Measurements from ENCODE around the gene MKNK2. TPM values are rescaled to one million over a fixed set of nuclear protein-coding genes. Genes with fewer than 3 reads are reported as not detected.
"Not testable (repeated sequence)": the region's sequence is repeated elsewhere in the genome, so short reads cannot be mapped to it uniquely, and the experiment has no call there.

The MKNK2 gene
- 100 to 1,000 TPM; 127 to 174 TPM for total RNA-seq
- long read RNA-seq, partial matches to known transcripts: 8 of 30 reads
- long read RNA-seq, other reads (novel, unspliced or antisense): 21 of 30 reads

DNA sequence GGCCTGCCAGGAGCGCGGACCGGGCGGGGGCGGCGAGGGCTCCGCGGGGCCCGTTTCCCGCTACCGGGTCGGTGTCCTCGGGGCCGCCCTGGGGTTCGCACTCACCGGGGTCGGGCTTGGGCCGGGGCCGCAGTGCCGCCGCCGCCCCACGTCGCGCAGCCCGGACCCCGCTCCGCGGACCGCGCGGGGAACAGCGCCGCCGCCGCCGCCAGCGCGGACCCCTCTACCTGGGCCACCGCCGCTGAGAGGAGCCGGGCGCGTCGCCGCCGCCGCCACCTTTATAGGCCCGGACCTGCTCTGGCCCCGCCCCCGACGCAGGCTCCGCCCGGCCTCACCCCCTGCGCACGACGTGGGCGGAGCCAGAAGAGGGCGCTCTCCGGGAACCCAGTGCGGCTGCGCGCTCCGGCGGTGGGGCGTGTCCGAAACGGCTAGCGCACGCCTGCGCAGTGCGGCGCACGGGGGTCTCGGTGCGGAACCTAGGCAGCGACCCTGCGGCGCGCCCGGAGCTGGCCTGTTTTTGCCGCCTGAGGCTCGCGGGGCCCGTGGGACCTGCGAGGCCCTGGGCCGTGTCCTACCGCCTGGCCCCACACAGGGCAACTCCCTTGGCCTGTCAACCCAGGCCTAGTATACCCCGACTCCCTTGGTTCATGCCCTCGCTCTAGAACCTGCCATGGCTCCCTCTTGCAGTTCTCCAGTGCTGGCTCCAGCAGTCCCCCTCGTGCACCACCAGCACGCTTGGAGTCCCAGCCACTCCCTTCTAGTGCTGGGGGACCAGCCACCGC lies at the start of gene MKNK2:
TSS of gene MKNK2 (minus strand) at position 254 of the 782 bp plus-strand sequence. CDS start 393 bp downstream, outside the sequence.
- intact Hi-C loops (cut with DNase I): no loop called here
- ATAC-seq (peak; percentile 75 to 85), DNase-seq (peak; percentile 95)

DNA sequence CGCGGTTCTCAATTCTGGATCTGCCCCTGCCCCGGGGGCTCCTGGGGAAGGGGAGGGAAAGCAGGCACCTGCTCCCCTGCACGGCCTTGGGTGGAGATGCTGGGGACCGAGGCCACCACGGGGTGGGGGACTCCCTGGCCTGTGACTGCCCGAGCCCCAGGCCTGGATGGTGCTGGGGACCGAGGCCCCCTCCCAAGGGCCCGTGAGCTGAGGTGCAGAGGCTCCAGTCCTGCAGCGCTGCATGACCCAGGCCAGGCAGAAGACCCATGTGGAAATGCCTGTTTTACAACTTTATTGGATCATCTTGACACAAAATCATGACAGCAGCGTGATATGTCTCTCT lies 49.6 kb upstream of the MKNK2 start:
- no peak for ATAC-seq
- intact Hi-C loops (cut with DNase I): no loop called here
- DNase-seq: no peak

DNA sequence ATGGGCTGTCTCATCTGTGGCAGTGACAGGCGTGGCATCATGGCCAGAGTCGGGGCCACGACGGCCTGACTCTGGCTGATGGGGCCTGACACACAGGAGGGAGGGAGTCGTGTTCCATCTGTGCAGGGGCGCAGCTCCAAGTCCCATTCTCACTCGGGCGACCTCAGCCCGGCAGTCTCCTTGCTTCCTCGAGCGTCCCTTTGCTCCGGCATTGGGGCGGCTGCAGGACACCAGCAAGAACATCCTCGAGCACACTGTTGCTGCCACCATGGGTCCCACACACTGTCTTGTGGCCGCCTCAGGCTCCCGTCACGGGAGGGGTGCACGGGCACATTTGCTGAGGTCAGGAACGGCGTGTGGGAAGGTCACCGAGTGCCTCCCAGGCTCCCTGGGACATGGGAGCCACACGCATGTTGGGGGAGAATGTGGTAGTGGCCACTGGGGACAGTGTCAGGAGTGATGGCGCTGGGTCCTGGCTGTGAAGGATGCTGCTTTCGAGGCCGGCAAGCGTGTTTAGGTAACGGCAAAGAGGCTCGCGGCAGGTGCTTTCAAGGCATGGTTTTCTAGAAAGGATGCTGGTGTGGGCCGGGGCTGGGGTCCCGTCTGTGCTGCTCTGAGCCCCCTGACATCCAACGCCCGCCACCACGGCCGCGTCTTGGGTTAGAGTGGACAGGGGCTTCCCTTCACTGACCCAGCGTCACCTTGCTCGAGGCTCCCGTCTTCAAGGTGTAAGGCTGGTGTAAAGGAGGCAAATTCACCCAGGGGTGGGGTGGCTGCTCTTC lies 49.1 kb upstream of the MKNK2 start:
- intact Hi-C loops (cut with DNase I): no loop called here
- DNase-seq: no peak
- no peak for ATAC-seq

DNA sequence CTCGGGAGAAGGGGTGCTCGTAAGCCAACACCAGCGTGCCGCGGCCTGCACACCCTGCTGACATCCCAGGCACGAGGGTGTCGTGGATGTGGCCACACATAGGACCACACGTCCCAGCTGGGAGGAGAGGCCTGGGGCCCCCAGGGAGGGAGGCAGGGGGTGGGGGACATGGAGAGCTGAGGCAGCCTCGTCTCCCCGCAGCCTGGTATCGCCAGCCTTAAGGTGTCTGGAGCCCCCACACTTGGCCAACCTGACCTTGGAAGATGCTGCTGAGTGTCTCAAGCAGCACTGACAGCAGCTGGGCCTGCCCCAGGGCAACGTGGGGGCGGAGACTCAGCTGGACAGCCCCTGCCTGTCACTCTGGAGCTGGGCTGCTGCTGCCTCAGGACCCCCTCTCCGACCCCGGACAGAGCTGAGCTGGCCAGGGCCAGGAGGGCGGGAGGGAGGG lies 48.0 kb upstream of the MKNK2 start:
- intact Hi-C loops (cut with DNase I): no loop called here
- ATAC-seq (no peak), DNase-seq (no peak)

DNA sequence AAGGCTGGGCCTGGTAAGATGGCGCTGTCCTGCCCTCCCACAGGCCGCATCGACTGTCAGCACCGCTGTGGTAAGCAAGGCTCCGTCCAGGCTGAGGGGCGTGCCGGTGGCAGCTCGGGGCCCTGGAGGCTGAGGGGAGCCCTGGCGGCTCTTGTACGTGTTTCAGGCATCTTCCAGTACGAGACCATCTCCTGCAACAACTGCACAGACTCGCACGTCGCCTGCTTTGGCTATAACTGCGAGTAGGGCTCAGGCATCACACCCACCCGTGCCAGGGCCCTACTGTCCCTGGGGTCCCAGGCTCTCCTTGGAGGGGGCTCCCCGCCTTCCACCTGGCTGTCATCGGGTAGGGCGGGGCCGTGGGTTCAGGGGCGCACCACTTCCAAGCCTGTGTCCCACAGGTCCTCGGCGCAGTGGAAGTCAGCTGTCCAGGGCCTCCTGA lies 46.9 kb upstream of the MKNK2 start:
- intact Hi-C loops (cut with DNase I): no loop called here
- DNase-seq (no peak), ATAC-seq (no peak)

DNA sequence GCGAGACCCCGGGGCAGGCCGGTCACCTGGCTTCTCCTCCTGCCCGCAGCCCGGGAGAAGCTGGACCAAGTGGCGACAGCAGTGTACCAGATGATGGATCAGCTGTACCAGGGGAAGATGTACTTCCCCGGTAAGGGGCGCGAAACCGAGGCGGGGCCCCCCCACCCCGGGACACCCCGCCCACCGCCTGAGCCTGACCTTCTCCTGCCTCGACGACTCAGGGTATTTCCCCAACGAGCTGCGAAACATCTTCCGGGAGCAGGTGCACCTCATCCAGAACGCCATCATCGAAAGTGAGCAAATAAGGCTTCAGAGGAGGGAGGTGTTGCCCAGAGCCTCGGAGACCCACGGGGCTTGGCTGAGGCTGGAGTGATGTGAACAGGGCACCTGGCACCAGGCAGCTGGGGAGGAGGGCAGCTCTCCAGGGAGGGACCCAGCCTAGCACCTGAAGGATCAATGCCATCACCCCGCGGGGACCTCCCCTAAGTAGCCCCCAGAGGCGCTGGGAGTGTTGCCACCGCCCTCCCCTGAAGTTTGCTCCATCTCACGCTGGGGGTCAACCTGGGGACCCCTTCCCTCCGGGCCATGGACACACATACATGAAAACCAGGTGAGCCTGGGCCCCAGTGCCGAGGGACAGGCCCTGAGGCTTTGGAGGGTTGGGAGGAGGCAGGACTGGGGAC lies 46.3 kb upstream of the MKNK2 start:
- intact Hi-C loops (cut with DNase I): no loop called here
- ATAC-seq: no peak
- DNase-seq: no peak

DNA sequence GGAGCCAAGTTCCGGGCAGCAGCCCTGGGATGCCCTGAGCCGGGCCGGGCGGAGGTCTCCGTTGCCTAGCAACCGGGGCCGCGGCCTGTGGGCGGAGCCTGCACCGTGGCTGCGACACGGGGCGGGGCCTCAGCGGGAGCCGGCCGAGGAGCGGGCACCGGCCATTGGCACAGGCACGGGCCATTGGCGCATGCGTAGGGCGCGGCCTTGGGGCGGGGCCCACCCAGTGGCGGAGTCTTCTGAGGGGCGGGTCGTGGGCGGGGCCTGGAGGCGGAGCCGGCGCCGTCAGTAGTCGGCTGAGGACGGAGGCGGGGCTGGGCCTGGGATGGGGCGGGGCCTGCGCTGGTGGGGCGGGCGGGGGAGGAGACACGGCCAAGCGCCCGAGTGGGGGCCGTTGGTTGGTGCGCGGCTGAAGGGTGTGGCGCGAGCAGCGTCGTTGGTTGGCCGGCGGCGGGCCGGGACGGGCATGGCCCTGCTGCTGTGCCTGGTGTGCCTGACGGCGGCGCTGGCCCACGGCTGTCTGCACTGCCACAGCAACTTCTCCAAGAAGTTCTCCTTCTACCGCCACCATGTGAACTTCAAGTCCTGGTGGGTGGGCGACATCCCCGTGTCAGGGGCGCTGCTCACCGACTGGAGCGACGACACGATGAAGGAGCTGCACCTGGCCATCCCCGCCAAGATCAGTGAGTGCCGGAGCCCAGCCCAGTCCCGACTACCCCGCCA lies 45.6 kb upstream of the MKNK2 start, which contains the start of gene IZUMO4:
TSS of gene IZUMO4 (plus strand) at position 436 of the 723 bp plus-strand sequence. CDS start at position 467, 31 bp downstream.
- intact Hi-C loops (cut with DNase I): no loop called here
- DNase-seq: peak; percentile 99
- peak; percentile 89 to 91 for ATAC-seq

DNA sequence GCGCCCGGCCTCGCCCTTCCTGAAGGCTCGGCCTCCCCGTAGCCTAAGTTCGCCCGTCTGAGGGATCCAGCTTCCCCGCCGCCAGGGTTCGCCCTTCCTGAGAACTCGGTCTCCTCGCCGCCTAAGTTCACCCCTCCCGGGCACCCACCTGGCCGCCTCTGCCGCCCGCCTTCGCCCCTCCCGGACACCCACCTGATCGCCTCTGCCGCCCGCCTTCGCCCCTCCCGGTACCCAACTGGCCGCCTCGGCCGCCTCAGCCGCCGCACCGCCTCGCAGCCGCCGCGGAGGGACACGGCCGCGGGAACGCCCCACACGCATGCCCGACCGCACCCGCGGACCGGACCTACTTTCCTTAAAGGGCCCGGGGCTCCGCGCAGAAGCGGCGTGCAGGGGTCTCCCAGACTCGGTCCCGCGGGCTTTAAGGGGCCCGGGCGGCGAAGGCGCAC lies 45.0 kb upstream of the MKNK2 start, which contains the start of gene MOB3A:
TSS of gene MOB3A (minus strand) at position 293 of the 446 bp plus-strand sequence. CDS start 17,766 bp downstream, outside the sequence.
- intact Hi-C loops (cut with DNase I): no loop called here
- DNase-seq: peak; percentile 94
- ATAC-seq: peak; percentile 73 to 74

DNA sequence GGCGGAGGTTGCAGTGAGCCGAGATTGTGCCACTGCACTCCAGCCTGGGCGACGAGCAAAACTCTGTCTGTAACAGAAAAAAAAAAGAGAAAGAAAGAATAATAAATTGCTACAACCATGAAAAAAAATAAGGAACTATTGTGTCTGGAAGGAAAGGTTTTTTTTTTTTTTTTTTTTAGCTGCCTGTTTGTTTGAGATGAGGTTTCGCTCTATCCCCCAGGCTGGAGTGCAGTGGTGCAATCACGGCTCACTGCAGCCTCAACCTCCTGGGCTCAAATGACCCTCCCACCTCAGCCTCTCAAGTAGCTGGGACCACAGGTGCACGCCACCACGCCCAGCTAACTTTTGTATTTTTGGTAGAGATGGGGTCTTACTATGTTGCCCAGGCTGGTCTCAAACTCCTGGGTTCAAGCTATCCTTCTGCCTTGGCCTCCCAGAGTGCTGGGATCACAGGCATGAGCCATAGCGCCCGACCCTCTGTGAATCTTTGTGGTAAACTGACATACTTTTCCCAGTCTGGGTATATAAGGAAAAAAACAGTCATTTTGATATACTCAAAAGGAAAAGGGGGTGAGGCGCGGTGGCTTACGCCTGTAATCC lies 41.0 kb upstream of the MKNK2 start:
- ATAC-seq; DNase-seq; intact Hi-C loops (cut with DNase I): not testable (repeated sequence)

DNA sequence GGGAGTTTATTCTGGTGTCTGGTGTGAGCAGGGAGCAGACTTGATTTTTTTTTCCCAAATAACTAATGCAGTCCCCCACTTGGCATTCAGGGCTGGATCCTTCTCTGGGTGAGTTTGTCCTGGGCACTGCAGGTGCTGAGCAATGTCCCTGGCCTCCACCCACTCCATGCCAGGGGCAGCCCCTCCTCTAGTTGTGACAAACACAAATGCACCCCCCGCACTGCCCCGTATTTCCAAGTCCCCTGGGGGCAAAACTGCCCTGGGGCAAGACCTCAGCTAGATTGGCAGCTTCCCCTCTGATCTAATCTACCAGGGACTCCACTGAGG lies 38.6 kb upstream of the MKNK2 start:
- DNase-seq (no peak), ATAC-seq (no peak)
- intact Hi-C loops (cut with DNase I): no loop called here

DNA sequence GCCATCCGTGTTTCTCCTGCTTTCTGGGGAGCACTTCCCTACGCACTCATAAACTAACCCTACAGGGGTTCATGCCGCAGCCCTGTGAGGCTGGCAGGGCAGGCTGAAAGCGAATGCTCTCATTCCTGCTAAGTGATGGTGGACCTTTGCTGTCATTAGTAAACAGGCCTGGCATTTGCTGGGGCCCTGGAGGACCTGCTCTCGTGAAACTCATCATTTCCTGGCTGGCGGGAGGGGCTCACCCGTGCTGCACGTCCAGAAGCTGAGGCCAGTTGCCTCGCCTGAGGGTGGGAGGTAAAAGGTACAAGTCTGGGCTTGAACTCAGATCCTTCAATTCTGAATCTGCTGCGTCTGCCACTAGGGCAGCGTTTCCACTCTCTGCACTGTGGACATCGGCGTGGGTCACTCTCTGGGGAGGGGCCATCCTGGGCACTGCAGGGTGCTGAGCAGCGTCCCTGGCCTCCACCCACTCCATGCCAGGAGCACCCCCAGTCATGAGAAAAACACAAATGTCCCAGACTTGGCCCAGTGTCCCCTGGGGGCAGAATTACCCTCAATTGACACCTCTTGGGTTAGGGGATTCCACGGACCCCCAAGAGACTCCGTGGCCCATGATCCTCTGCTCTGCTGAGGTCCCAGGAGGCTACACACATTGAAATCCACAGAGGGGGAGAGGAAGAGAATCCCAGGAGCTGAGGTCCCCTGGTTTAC lies 38.1 kb upstream of the MKNK2 start:
- no peak for DNase-seq
- ATAC-seq: no peak
- intact Hi-C loops (cut with DNase I): no loop called here

DNA sequence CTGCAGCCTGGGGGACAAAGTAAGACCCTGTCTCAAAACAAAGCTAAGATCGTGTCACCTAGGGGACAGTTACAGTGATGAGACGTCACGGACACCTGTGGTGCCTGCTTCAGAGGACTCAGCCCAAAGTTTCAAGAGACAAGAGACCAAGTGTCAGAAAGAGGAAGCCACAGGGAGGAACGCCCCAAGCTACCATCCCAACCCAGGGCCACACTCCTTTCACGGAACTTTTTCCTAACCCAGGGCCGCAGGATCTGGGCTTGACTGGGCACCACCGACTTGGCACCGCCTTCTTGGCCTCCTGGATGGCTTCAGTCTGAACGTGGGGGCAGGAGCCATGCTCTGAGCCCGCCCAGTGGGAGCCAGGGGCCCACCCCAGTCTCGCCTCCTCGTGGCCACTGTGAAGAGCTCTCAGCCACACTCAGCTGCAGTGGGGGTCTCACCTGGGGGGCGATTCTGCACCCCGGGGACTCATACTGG lies 36.6 kb upstream of the MKNK2 start:
- DNase-seq (no peak), ATAC-seq (peak in 1 of 2 donors; percentile 2)
- intact Hi-C loops (cut with DNase I): no loop called here

DNA sequence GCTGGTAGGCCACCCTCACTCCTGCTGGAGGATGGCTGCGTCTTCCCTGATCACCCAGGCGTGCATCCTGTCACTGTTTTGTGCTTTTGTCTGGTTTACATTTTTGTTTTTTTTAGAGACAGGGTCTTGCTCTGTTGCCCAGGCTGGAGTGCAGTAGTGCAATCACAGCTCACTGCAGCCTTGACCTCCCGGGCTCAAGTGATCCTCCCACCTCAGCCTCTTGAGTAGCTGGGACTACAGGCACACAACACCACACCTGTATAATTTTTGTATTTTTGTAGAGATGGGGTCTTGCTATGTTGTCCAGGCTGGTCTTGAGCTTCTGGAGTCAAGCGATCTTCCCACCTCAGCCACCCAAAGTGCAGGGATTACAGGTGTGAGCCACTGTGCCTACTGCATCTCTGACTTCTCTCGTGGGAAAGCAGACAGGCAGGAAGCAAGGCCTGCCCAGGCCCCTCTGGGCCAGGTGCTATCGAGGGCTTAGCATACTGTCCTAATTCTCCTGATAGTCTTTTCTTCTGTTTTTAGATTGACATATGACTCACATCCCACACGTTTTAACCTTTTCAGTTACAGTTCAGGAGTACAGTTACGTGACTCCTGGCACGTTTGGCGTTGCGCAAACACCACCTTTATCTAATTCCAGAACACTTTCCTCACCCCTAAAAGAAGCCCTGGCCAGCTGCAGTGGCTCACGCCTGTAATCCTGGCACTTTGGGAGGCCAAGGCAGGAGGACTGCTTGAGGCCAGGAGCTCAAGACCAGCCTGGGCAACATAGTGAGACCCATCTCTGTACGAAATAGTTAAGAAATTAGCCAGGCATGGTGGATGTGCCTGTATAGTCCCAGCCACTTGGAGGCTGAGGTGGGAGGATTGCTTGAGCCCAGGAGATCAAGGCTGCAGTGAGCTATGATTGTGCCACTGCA lies 35.9 kb upstream of the MKNK2 start:
- DNase-seq; intact Hi-C loops (cut with DNase I): not testable (repeated sequence)
- peak in 1 of 2 donors; percentile 8 for ATAC-seq

DNA sequence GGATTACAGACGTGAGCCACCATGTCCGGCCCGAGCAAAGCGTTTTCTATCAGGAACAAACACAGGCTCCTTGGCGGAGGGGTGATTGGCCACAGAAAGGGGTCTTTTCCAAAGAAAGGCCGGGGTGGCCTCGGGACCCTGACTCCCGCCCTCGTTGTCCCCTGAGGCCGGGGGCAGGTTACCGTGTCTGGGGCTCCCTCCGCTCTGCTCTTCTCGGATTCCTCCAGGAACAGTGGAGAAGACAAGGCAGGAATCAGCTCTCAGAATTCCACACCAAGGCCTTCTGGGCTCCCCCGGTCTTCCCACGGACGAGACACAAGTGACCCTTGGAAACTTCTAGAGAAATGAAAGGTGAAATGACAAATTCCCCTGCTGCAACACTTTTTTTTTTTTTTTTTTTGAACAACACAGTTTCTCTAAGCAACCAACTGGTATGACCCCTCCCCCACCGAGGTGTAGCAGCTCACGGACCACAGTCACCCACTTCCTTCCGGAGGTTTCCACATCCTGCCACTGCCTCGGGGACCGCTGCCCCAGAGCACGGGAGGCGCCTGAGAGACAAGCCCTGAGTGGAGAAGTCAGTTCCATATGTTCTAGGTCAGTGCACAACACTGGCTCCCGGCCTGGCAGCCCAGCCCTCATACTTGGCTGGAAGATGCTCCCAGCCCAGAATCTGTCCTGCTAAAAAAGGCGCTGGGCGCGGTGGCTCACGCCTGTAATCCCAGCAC lies 34.1 kb upstream of the MKNK2 start:
- intact Hi-C loops (cut with DNase I): no loop called here
- ATAC-seq: peak; percentile 56 to 64
- DNase-seq: peak; percentile 78

DNA sequence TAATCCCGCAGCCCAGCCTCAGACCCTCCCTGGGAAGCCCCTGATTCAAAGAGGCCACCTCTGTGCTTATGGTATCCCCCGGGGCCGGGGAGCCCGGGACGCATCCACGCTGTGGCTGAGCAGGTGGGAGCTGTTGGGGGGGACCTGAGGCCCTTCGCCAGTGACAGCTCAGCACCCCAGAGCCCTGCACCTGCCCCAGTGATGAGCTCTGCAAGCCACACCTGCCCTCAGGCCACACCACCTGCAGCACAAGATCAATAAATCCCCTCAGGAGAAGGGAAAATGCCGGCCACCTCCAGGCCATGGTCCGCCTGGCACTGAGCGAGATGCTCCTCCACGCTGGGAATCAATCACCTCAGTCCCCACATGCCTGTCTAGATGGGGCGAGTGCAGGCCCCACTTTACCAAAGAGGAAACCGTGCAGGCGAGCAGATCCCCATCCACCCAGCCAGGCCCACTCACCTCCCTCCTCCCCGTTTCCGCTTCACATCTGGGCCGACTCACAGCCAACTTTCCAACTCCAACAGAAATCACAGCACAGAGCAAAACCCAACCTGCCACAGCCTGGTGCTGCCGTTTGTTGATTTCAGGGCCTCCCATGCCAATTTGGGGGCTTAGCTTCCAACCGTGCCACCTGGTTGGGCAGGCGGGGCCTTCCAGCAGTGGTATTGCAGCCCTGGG lies 32.3 kb upstream of the MKNK2 start:
- intact Hi-C loops (cut with DNase I): no loop called here
- DNase-seq (peak; percentile 52), ATAC-seq (peak; percentile 8 to 32)

Measured in left cardiac atrium (tissue), 4 donors.